GM19035 (cell line): ENCODE measurements around the gene INF2.
"Not testable (repeated sequence)": the region's sequence is repeated elsewhere in the genome, so short reads cannot be mapped to it uniquely, and the experiment has no call there.

Source experiments
- ATAC-seq: cut with Tn5 transposase; IDR thresholded peaks from one replicate; pipeline ENCODE4 v1.9.1; 2021; ENCODE audit not compliant: unreplicated experiment

INF2 gene

DNA sequence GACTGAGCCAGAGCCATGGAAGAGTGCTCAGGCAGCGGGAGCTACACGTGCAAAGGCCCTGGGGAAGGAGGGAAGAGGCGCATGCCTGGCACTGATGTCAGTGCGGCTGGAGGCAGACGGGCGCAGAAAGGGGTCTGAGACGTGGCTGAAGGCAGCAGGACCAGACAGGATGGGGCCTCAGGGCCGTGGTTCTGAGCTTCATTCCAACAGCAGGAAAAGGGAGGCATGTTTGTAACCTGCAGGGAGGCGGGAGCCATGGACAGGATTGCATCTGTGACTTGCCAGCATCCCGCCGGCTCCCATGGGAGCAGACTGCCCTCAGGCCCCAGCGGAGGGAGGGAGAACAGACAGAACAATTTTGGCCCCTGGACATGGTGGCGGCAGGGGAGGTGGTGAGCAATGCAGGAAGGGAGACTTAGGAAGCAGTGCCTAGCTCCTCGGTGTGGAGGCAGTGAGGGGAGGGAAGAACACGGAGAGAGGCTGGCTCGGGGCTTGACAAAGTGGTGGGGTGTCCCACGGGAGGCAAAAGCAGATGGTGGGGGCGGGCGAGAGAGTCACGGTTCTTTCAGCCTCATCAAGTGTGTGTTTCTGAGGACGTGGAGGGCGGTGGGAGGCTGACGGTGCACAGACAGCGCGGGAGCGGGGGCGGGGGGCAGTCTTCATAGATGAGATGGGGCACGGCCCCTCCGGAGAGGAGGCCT lies 33.3 kb upstream of the INF2 start:
- no peak for ATAC-seq

GRCh38 chr14:104657101-104657524 lies 32.3 kb upstream of the INF2 start:
- ATAC-seq, result no peak

DNA sequence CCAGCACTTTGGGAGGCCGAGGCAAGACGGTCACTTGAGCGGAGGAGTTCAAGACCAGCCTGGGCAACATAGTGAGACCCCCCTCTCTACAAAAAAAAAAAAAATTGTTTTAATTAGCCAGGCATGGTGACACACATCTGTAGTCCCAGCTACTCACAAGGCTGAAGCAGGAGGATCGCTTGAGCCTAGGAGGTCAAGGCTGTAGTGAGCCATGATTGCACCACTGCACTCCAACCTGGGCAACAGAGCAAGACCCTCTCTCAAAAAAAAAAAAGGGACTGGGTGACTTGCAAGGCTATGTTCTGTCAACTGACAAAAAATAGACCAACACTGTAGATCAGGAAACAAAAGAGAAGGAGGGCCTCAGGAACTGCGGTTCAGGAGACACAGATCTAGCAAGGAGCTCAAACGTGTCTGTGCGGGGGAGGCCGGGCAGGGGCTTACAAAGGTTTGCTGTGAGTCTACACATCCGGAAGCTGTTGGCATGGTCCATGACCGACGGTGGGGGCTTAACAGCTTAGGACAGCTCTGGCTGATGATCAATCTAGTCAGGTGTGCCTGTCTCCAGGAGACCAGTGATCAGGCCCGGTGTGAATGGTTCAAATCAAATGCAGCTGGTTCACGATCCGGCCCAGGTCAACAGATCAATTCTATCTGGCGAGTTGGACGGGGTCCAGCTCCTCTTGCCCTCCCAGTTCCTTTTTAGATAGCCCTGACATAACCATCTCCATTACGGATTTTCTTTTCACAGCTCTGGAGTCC lies 31.7 kb upstream of the INF2 start:
- peak; percentile 36 for ATAC-seq

GRCh38 chr14:104658325-104658712 lies 31.1 kb upstream of the INF2 start:
- ATAC-seq, result no peak

DNA sequence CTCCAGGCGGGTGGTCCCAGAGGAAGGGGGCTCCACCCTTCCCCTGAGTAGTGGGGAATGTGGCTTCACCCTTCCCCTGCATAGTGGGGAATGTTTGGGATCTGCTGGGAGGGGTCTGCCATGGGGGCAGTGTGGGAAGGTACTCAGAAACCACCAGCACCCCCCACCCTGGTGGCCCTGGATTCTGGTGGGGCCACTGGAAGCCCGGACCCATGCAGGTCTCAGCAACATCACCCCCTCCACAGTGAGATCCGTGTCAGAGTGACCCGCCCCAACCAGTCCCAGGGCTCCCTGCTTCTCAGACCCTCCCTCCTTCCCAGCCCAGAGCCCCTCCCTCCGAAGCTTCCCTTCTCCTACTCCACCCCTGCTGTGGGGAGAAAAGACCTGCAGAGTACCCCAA lies 30.3 kb upstream of the INF2 start:
- ATAC-seq, result no peak

GRCh38 chr14:104659764-104660523 lies 29.5 kb upstream of the INF2 start:
- peak; percentile 33 for ATAC-seq

GRCh38 chr14:104660597-104660996 lies 28.8 kb upstream of the INF2 start:
- peak; percentile 52 for ATAC-seq

- ATAC-seq, result no peak
These were observed 28.3 kb upstream of the INF2 start for GRCh38 chr14:104661086-104661485.

GRCh38 chr14:104661528-104662157 lies 27.8 kb upstream of the INF2 start:
- ATAC-seq, result not testable (repeated sequence)

DNA sequence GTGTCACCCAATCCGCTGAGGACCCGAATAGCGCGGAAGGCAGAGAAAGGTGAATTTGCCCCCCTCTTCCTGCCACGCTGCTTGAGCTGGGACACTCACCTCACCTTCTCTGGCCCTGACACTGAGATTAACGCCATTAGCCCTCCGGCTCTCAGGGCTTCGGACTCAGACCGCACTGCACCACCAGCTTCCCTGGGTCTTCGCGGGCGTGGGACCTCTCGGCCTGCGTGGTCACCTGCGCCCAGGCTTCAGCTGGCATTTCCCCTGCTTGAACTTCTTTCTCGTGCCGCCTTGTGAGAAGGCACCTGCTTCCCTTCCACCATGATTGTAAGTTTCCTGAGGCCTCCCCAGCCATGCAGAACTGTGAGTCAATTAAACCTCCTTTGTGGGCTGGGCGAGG lies 26.9 kb upstream of the INF2 start:
- ATAC-seq, result not testable (repeated sequence)

DNA sequence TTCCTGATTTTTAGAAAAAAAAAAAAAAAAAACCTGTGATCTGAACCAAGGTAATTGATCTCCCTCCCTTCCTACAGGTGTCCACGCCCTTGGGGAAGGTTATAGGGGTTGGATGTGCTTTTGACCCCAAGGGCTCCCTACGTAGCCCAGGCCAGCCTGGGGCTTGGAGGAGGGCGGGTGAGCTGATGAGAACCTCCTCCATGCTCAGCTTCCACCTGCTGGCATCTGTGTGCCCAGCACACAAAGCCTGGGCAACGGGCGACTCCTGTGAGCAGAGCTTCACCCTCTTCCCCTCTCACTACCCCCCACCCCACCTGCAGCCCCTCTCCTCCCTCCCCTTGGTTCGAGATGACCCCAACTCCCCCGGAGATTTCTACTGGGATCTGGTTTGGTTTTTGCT lies 25.3 kb upstream of the INF2 start:
- ATAC-seq, result no peak

DNA sequence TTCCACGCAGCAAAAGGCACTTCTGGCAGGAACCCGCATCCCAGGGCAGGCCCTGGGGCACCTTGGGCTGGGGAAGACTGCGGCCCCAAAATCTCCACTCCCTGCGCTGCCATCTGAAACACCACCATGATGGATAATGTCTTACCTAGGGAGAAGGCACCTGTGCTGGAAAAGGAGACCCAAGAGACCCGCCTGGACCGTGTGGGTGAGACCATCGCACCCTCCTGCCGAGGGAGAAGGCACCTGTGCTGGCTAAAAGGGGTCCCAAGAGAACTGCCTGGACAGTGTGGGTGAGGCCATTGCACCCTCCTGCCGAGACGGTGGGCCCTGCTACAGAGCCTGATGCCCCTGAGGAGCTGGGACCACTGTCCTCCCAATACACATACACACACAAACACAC lies 24.8 kb upstream of the INF2 start:
- ATAC-seq, result no peak

- no peak for ATAC-seq
These were observed 24.2 kb upstream of the INF2 start for GRCh38 chr14:104665114-104665656.

GRCh38 chr14:104665657-104666522 lies 23.5 kb upstream of the INF2 start:
- ATAC-seq, result no peak

DNA sequence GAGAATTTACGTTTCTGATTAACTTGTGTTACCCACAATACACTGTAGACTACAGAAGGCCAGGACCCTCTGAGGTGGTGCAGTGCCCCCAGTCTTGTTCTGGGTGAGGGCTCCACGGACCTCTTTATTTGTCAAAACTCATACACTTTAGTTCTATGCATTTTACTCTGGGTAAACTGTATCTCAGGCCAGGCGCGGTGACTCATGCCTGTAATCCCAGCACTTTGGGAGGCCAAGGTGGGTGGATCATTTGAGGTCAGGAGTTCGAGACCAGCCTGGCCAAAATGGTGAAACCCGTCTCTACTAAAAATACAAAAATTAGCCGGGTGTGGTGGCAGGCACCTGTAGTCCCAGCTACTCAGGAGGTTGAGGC lies 22.9 kb upstream of the INF2 start:
- not testable (repeated sequence) for ATAC-seq

DNA sequence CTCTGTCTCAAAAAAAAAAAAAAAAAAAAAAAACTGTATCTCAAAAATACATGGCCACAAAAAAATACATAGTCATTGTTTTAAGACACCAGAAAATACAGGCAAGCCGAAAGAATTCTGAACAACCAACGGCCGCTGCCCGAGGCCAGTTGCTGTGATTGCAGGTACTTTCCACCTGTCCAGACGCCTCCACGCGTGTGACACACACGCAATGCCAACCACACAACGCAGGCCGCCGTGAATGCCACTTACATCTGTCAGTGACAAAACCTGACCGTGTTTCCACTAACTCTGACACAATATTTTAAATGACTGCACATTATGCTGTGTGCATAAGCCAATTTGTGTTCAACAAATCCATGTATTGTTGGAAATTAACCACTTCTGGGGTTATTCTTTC lies 22.4 kb upstream of the INF2 start:
- ATAC-seq, result no peak

DNA sequence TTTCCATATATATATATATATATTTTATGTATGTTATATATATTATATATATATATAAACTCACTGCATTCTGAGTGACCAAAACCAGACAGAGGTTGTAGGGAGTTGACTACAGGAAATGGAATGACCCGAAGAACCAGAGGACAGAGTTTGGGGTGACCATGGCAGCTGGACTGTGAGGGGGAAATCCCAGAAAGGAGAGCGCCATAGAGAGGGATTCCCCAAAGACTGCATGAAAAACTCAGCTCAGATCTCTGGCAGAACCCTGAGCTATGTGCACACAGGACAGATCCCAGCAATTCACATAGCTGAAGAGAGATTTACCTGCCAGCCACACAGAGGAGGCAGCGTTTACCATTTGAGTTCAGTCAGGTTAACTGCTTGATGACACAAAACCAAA lies 19.7 kb upstream of the INF2 start:
- no peak for ATAC-seq

GRCh38 chr14:104671330-104671977 lies 18.0 kb upstream of the INF2 start:
- ATAC-seq, result not testable (repeated sequence)

DNA sequence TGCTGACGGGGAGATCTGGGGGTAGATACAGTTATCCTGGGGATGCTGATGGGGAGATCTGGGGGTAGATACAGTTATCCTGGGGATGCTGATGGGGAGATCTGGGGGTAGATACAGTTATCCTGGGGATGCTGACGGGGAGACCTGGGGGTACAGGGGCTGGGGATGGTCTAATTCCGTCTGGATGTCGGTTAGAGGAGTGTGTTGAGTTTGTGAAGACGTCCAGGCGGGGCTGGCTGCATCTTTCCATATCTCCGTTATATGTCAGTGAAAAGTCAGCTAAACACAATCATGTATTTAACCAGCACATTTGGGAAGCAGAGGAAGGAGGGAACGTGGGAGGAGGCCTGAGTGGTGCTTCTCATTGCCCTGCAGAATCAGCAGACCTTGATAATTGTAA lies 17.3 kb upstream of the INF2 start:
- ATAC-seq, result not testable (repeated sequence)

GRCh38 chr14:104673481-104673880 lies 15.9 kb upstream of the INF2 start:
- ATAC-seq, result no peak
